T-helper 1 cell treated with Interleukin-12 subunit alpha and Interleukin-12 subunit beta and Interleukin-4 antibody, amounts not matched to agents 30 μg/mL and 1 μg/mL, for 36 hours (primary cell): ENCODE results near the gene TUBA1B.

Source experiments
- H3K27ac Mint-ChIP-seq: one replicate; pipeline ENCODE4 v1.8.0; 2021; ENCODE audit warnings: mild to moderate bottlenecking, mixed read lengths
- H3K27me3 Mint-ChIP-seq: one replicate; pipeline ENCODE4 v1.8.0; 2021; ENCODE audit warnings: low read depth, mixed read lengths
- H3K36me3 Mint-ChIP-seq: one replicate; pipeline ENCODE4 v1.8.0; 2021; ENCODE audit warnings: low read depth, mixed read lengths
- H3K4me1 Mint-ChIP-seq: one replicate; pipeline ENCODE4 v1.8.0; 2021; ENCODE audit warnings: low read depth, mixed read lengths
- H3K4me3 Mint-ChIP-seq: one replicate; pipeline ENCODE4 v1.8.0; 2021; ENCODE audit warnings: mild to moderate bottlenecking, moderate library complexity, mixed read lengths
- H3K9me3 Mint-ChIP-seq: one replicate; pipeline ENCODE4 v1.8.0; 2021; ENCODE audit warnings: mixed read lengths

Gene TUBA1B

GRCh38 chr12:49089821-49090773, 41.1 kb downstream of the TUBA1B start:
- peaks cover 2% of the 10 kb centered on the region for H3K36me3 Mint-ChIP-seq
- peaks cover 51% of the 10 kb centered on the region for H3K4me1 Mint-ChIP-seq
- H3K27me3 Mint-ChIP-seq = peaks cover 58% of the 10 kb centered on the region
- peak overlapping the region; percentile 65 for H3K27ac Mint-ChIP-seq
- no peaks in the 10 kb centered on the region for H3K9me3 Mint-ChIP-seq
- peak overlapping the region; percentile 81 for H3K4me3 Mint-ChIP-seq

- Mint-ChIP-seq H3K9me3 (no peaks in the 10 kb centered on the region), H3K27ac (no peak overlapping the region), H3K36me3 (no peaks in the 10 kb centered on the region), H3K27me3 (peaks cover 52% of the 10 kb centered on the region), H3K4me3 (no peak overlapping the region), H3K4me1 (peaks cover 50% of the 10 kb centered on the region)
These were observed 42.3 kb downstream of the TUBA1B start for GRCh38 chr12:49088932-49089330.

- Mint-ChIP-seq H3K4me1 (peaks cover 44% of the 10 kb centered on the region), H3K27me3 (peaks cover 46% of the 10 kb centered on the region)
These were observed 42.9 kb downstream of the TUBA1B start for GRCh38 chr12:49088150-49088931.

GRCh38 chr12:49086116-49086515, 45.1 kb downstream of the TUBA1B start:
- Mint-ChIP-seq H3K9me3 (no peaks in the 10 kb centered on the region), H3K27ac (no peak overlapping the region), H3K4me1 (peaks cover 34% of the 10 kb centered on the region), H3K27me3 (peaks cover 31% of the 10 kb centered on the region), H3K4me3 (no peak overlapping the region), H3K36me3 (no peaks in the 10 kb centered on the region)

More at GRCh38 chr12:49088150-49088931, 42.9 kb downstream of the TUBA1B start:
- H3K9me3 Mint-ChIP-seq = no peaks in the 10 kb centered on the region
- peak overlapping the region; percentile 34 for H3K4me3 Mint-ChIP-seq
- H3K36me3 Mint-ChIP-seq = no peaks in the 10 kb centered on the region
- no peak overlapping the region for H3K27ac Mint-ChIP-seq

GRCh38 chr12:49084438-49084837, 46.8 kb downstream of the TUBA1B start:
- Mint-ChIP-seq H3K36me3 (no peaks in the 10 kb centered on the region), H3K4me1 (peaks cover 21% of the 10 kb centered on the region), H3K27ac (no peak overlapping the region), H3K27me3 (peaks cover 17% of the 10 kb centered on the region), H3K4me3 (no peak overlapping the region), H3K9me3 (no peaks in the 10 kb centered on the region)

- Mint-ChIP-seq H3K36me3 (no peaks in the 10 kb centered on the region), H3K4me3 (no peak overlapping the region), H3K4me1 (no peaks in the 10 kb centered on the region), H3K9me3 (no peaks in the 10 kb centered on the region), H3K27me3 (peaks cover 7% of the 10 kb centered on the region), H3K27ac (no peak overlapping the region)
These were observed 51.4 kb downstream of the TUBA1B start for GRCh38 chr12:49079793-49080192.
